ENCODE results near the gene PRDX5. TPM values are rescaled to one million over a fixed set of nuclear protein-coding genes. Genes with fewer than 3 reads are reported as not detected.

Gene PRDX5
- total RNA-seq, 1 experiment from 2014 or later = 228 TPM

GRCh38 chr11:64357446-64357845 lies 39.5 kb downstream of the PRDX5 start:
- Histone ChIP-seq H3K56ac (ENCODE audit: insufficient read length, low read depth, low read length) (no peak overlapping the region), H3K9me3 (ENCODE audit: control insufficient read depth, low read depth, low read length) (no peaks in the 10 kb centered on the region), H3K79me2 (ENCODE audit: insufficient read depth, low read length) (no peaks in the 10 kb centered on the region), H4K8ac (replicated peaks; ENCODE audit: insufficient read length, low read depth, low read length) (no peak overlapping the region), H3K4me2 (ENCODE audit: insufficient read depth, insufficient read length, low read length) (no peak overlapping the region), H3K4ac (ENCODE audit: low read depth, low read length) (no peak overlapping the region), H3K23ac (ENCODE audit: insufficient read length, low read depth, low read length) (no peak overlapping the region), H3K18ac (ENCODE audit: insufficient read length, low read depth, low read length) (no peak overlapping the region), H3K79me1 (ENCODE audit: insufficient read depth, low read depth, low read length, poor library complexity, severe bottlenecking) (no peaks in the 10 kb centered on the region), H3K27me3 (ENCODE audit: insufficient read depth, low read length) (no peaks in the 10 kb centered on the region; the same call in 1 of the 2 replicates), H4K20me1 (ENCODE audit: control insufficient read depth, insufficient read depth, insufficient read length) (peaks cover 2% of the 10 kb centered on the region), H4K5ac (ENCODE audit: insufficient read length, low read depth, low read length) (no peak overlapping the region), H2BK15ac (ENCODE audit: low read depth, low read length) (no peak overlapping the region), H2BK5ac (ENCODE audit: insufficient read length, low read length) (no peak overlapping the region), H3K27ac (ENCODE audit: insufficient read length, low read depth, low read length) (no peak overlapping the region), H3T11ph (ENCODE audit: low read length) (no peak overlapping the region), H2BK120ac (ENCODE audit: low read depth, low read length, poor library complexity, severe bottlenecking) (no peak overlapping the region), H3K9ac (ENCODE audit: extremely low read depth, insufficient read length, low read length) (no peak overlapping the region), H2AK5ac (ENCODE audit: insufficient read length, low read length) (no peak overlapping the region), H3K14ac (ENCODE audit: insufficient read depth, low read length) (no peak overlapping the region), H2AFZ (ENCODE audit: low read length) (no peak overlapping the region), H3K4me1 (ENCODE audit: insufficient read depth, low read length) (peaks cover 2% of the 10 kb centered on the region; the same call in 1 of the 2 replicates), H4K91ac (ENCODE audit: insufficient read length, low read depth, low read length) (no peak overlapping the region), H2BK12ac (ENCODE audit: insufficient read length, low read depth, low read length) (no peak overlapping the region), H3K23me2 (ENCODE audit: insufficient read length, low read depth, low read length, poor library complexity, severe bottlenecking) (peaks cover 12% of the 10 kb centered on the region), H2BK20ac (ENCODE audit: low read depth, low read length, poor library complexity, severe bottlenecking) (no peak overlapping the region)
- no peaks in the 10 kb centered on the region for H3K27me3 Mint-ChIP-seq (ENCODE audit: low read depth)
- H3K27ac Mint-ChIP-seq = no peak overlapping the region
- no peak for TF ChIP-seq CTCF (conservative IDR thresholded peaks at IDR 0.05)
- no peak for DNase-seq
- H3K4me3 Mint-ChIP-seq = no peak overlapping the region
- H3K4me1 Mint-ChIP-seq = peaks cover 21 to 38% of the 10 kb centered on the region in 2 experiments
- no peaks in the 10 kb centered on the region for H3K9me3 Mint-ChIP-seq
- peaks cover 8 to 16% (median 11%) of the 10 kb centered on the region in 3 experiments; a peak in 6 of 7 replicates for H3K36me3 Mint-ChIP-seq (ENCODE audit: insufficient read depth in 1 of 3, low read depth in 3 of 3)
- WGBS (ENCODE audit: extremely low coverage, insufficient read length, low lambda C conversion rate) = no CpG with 5 or more reads among the region's 6 CpGs
